AG04450 (cell line): ENCODE data around the gene ZSCAN26. TPM values are rescaled to one million over a fixed set of nuclear protein-coding genes. Genes with fewer than 3 reads are reported as not detected.
A peak's percentile ranks its signal among the peaks of the same experiment; 100 is the strongest.

Source experiments
- CTCF ChIA-PET: fragments of 300-600, 350-600 bp; formaldehyde crosslinking; extraction: SDS; loops from one replicate; lab custom pipeline; 2022; ENCODE audit warnings: antibody characterized with exemption, inconsistent platforms; lab: Charles Lee
- POLR2A ChIA-PET: fragments of 350-600 bp; formaldehyde crosslinking; extraction: SDS; loops from one replicate; lab custom pipeline; 2021; ENCODE audit warnings: antibody characterized with exemption, inconsistent platforms; lab: Yijun Ruan, JAX
- DNase-seq: peaks from one replicate; pipeline ENCODE4 v3.0.0-alpha.2; 2011; ENCODE audit warnings: low read depth, low spot score
- H3K27ac ChIP-seq: one replicate; pipeline ENCODE4 v1.5.1; 2012; ENCODE audit warnings: low read depth, low read length, control low read depth
- H3K27me3 ChIP-seq: one replicate; pipeline ENCODE4 v1.6.0; 2012; ENCODE audit warnings: low read length; ENCODE audit not compliant: control insufficient read depth, insufficient read depth
- H3K4me3 ChIP-seq: 2 replicates; pipeline ENCODE4 v1.5.1; 2011; ENCODE audit warnings: mild to moderate bottlenecking, low read depth, low read length, control low read depth
- H3K9me3 ChIP-seq: 2 replicates; pipeline ENCODE4 v1.5.1; 2012; ENCODE audit warnings: low read length; ENCODE audit not compliant: control insufficient read depth, insufficient read depth
- polyA plus RNA-seq: library from polyadenylated mRNA; depleted of rRNA; stranded (reverse); fragments of >200 nt; gene quantifications from 2 replicates; pipeline ENCODE4 v1.2.3, GENCODE V29; 2011
- TF ChIP-seq, protein P1 (sequence below): IDR thresholded peaks from 2 replicates; pipeline ENCODE4 v1.5.1; 2011; ENCODE audit warnings: low read depth, low read length, control low read depth, inconsistent platforms

ZSCAN26 gene
- polyA plus RNA-seq, 1 experiment, result 24.0 TPM

- Histone ChIP-seq H3K4me3 (no peak overlapping the region), H3K27ac (no peak overlapping the region), H3K9me3 (no peaks in the 10 kb centered on the region; the same call in 1 of the 2 replicates), H3K27me3 (no peaks in the 10 kb centered on the region)
- CTCF ChIA-PET, result interaction anchor here (1.2 to 2.1 kb wide), 2 partner anchors 13 to 91 kb away, joined by 3 to 6 read pairs; partner anchors contain the start of gene ZKSCAN4
- TF ChIP-seq, protein P1, sequence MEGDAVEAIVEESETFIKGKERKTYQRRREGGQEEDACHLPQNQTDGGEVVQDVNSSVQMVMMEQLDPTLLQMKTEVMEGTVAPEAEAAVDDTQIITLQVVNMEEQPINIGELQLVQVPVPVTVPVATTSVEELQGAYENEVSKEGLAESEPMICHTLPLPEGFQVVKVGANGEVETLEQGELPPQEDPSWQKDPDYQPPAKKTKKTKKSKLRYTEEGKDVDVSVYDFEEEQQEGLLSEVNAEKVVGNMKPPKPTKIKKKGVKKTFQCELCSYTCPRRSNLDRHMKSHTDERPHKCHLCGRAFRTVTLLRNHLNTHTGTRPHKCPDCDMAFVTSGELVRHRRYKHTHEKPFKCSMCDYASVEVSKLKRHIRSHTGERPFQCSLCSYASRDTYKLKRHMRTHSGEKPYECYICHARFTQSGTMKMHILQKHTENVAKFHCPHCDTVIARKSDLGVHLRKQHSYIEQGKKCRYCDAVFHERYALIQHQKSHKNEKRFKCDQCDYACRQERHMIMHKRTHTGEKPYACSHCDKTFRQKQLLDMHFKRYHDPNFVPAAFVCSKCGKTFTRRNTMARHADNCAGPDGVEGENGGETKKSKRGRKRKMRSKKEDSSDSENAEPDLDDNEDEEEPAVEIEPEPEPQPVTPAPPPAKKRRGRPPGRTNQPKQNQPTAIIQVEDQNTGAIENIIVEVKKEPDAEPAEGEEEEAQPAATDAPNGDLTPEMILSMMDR, result no peak
- DNase-seq, result no peak
- POLR2A ChIA-PET, result no interaction called here
These were observed 2.0 kb upstream of the ZSCAN26 start for GRCh38 chr6:28264834-28265401.

- Histone ChIP-seq H3K27ac (no peak overlapping the region), H3K9me3 (no peaks in the 10 kb centered on the region), H3K4me3 (peak overlapping the region; percentile 75), H3K27me3 (no peaks in the 10 kb centered on the region)
- POLR2A ChIA-PET, result interaction anchor here (0.8 to 1.6 kb wide), 6 partner anchors 15 to 1119 kb away, joined by 3 to 14 read pairs (median 4); partner anchors contain the start of genes PGBD1, ZKSCAN3, ZKSCAN4 and ZKSCAN8
- CTCF ChIA-PET, result interaction anchor here (0.7 to 4.3 kb wide), 4 partner anchors 15 to 528 kb away, joined by 3 to 28 read pairs (median 4); partner anchors contain the start of gene PGBD1
- no peak for DNase-seq
- TF ChIP-seq, protein P1, result no peak
These were observed 381 bp upstream of the ZSCAN26 start for GRCh38 chr6:28266563-28266961.

GRCh38 chr6:28267695-28268059 is 734 bp downstream of the ZSCAN26 start:
- Histone ChIP-seq H3K9me3 (no peaks in the 10 kb centered on the region), H3K27ac (peak overlapping the region; percentile 88), H3K27me3 (no peaks in the 10 kb centered on the region), H3K4me3 (peak overlapping the region; percentile 75)
- CTCF ChIA-PET, result interaction anchor here (1.4 to 4.3 kb wide), 2 partner anchors 88 to 116 kb away, joined by 4 to 28 read pairs; no protein-coding TSS in a partner anchor
- POLR2A ChIA-PET, result interaction anchor here (0.6 to 2.3 kb wide), 6 partner anchors 14 to 1719 kb away, joined by 3 to 14 read pairs (median 6); partner anchors contain the start of genes PGBD1, ZKSCAN3, ZKSCAN4 and ZKSCAN8
- TF ChIP-seq, protein P1, result no peak
- DNase-seq, result no peak

- H3K9me3 ChIP-seq, result no peaks in the 10 kb centered on the region
- peak; percentile 38 for DNase-seq
- no peak overlapping the region for H3K4me3 ChIP-seq
- TF ChIP-seq, protein P1, result no peak
- POLR2A ChIA-PET, result interaction anchor here (1.1 to 2.3 kb wide), 2 partner anchors 12 to 17 kb away, joined by 5 to 10 read pairs; partner anchors contain the start of genes PGBD1 and ZKSCAN4
- H3K27ac ChIP-seq, result no peak overlapping the region
- CTCF ChIA-PET, result interaction anchor here (4.3 kb wide), 1 partner anchor 87 kb away, joined by 28 read pairs; no protein-coding TSS in a partner anchor
- no peaks in the 10 kb centered on the region for H3K27me3 ChIP-seq
These were observed 2.5 kb downstream of the ZSCAN26 start for GRCh38 chr6:28269492-28269891.

DNA sequence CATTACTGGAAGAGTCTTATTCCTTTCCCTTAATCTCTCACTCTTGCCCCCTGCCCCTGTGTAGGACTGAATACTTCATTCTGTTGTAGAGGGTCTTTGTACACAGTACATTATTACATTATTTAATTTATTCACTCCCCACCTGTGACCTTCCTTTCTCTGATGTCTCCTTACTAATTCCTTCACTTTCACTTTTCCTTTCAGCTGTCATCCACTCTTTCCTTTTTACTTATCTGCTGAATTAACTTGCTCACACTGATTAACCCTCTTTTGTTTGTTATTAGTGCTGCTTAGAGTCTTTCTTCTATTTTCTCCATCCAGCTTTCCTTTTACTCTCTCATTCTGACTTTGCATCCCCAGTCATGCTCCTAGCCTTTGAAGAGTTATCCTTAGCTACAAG is 7.9 kb downstream of the ZSCAN26 start:
- no peak for DNase-seq
- no peaks in the 10 kb centered on the region for H3K9me3 ChIP-seq
- no peak overlapping the region for H3K27ac ChIP-seq
- H3K4me3 ChIP-seq, result no peak overlapping the region
- ChIA-PET POLR2A (no interaction called here), CTCF (no interaction called here)
- H3K27me3 ChIP-seq, result no peaks in the 10 kb centered on the region
- TF ChIP-seq, protein P1, result no peak
